GM19467 (cell line): ENCODE results near the gene STAC2.

Experiments used
- ATAC-seq: cut with Tn5 transposase; IDR thresholded peaks from one replicate; pipeline ENCODE4 v1.9.1; 2021; ENCODE audit warnings: mild to moderate bottlenecking, moderate library complexity; ENCODE audit not compliant: unreplicated experiment

The STAC2 gene

GRCh38 chr17:39212195-39212810, 13.4 kb downstream of the STAC2 start:
- no peak for ATAC-seq

- no peak for ATAC-seq
Measured at GRCh38 chr17:39210093-39210434, 15.7 kb downstream of the STAC2 start.

DNA sequence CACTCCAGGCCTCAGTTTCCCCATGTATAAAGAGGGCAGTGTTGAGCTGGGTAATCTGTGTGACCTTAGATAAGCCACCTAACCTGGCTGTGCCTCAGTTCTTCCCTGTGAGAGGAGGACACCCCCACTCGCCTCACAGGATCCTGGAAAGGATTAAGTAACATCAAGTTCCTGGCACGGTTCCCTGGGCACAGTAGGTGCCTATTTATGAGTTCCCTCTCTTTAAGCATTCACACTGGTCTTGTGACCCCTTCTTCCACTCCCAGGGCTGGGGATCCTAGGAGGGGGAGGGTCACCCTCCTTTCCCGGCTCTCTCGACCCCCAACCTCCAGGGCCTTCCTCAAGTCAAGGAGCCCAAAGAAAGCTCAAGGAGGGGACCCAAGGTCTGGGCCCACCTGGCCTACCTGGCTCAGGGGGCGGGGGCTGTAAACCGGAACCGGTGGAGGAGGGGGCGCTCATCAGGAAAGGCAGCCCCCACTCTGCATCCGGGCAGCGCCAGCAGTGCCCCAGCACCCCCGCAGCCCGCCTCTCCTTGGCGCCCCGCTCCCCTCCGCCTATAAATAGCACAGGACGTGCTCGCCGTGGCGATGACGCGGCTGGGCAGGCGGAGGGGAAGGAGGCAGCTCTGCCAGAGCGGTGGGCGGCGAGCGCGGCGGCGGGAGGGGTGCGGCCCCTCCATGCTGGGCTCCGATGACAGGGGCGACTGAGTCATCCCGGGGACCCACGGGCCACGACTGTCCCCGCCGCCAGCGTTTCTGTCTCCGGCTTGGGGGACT, 16.2 kb downstream of the STAC2 start:
- ATAC-seq = no peak

DNA sequence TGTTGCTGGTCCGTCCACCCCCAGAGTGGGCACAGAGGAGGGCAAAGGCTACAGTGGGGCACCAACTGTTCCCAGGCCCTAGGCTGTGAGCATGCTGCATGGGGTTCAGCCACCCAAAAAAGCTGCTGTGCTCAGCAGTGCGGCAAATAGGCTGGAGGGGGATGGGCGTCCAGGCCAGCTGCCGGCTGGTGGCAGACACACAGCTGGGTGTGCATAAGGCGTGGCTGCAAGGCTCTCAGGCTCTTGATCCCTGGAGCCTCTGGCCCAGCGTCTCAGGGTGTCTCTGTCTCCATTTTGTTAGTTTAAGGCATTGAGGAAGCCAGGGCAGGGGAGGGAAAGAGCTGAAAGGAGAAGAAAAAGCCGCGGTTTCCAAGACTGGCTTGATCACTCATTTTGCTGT, 16.9 kb downstream of the STAC2 start:
- no peak for ATAC-seq

- ATAC-seq = no peak
Measured at GRCh38 chr17:39208136-39208535, 17.6 kb downstream of the STAC2 start.

GRCh38 chr17:39205112-39205526, 20.6 kb downstream of the STAC2 start:
- no peak for ATAC-seq

DNA sequence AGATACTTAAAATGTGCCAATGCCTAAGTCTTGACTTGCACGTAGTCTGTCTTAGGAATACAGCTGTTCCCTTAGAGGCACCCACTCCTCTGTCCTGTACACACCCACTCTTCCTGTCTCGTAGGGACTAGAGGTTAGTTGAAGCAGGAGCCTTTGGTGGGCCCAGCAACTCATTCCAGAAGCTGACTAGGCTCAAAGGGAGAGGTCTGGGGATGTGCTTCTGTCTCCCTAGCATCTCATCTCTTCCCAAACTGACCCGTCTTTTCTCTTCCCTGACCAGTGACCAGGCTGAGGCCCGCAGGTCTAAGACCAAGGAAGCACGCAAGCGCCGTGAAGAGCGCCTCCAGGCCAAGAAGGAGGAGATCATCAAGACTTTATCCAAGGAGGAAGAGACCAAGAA, 21.5 kb downstream of the STAC2 start:
- no peak for ATAC-seq

GRCh38 chr17:39200957-39201510, 24.7 kb downstream of the STAC2 start:
- no peak for ATAC-seq

GRCh38 chr17:39200070-39200879, 25.5 kb downstream of the STAC2 start, which contains the start of gene RPL19:
TSS of gene RPL19 (plus strand) at chr17:39200283. CDS start at chr17:39200345, 62 bp downstream.
- peak; percentile 53 for ATAC-seq

- peak; percentile 48 for ATAC-seq
Measured at GRCh38 chr17:39199820-39200069, 26.0 kb downstream of the STAC2 start.

- no peak for ATAC-seq
Measured at GRCh38 chr17:39198186-39198566, 27.6 kb downstream of the STAC2 start.

DNA sequence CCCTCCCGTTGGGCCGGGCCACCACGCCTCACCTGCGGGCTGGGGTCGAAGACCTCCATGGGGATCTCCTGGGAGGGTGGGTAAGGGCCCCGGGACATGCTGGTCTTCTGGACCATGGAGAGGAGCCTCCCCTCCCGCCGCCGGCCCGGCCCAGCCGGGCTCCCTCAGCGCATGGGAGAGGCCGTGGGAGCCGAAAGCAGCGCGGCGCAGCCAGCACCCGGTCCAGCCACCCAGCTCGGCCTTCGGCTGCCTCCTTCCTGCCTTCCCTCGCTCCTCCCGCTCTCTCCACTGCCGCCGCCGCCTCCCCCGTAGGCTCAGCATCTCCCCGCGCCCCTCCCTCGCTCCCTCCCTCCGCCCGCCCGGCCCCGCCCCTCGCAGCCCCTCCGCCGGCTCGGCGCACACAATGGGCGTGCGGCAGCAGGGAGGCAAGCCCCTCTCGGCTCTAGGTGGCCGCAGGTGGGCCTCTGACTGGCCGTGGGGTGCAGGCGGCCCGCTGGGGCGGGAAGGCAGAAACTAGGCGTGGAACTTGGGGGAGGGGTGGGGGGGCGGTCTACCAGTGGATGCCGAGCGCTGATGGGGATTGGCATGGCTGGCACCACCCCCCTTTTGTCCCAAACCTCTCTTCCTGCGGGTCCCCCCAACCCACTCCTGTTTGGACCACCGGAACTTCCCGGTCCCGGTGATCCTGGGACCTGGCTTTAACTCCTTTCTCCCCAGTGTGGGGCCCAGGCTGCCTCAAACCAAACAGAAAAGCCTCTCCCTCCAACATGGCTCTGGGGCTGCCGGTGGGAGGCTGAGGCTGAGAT, 28.2 kb downstream of the STAC2 start, which contains the start of gene CACNB1:
Gene CACNB1 (minus strand): TSS at position 290 of the 806 bp plus-strand sequence. CDS start 174 bp downstream, at position 116.
- ATAC-seq = no peak

DNA sequence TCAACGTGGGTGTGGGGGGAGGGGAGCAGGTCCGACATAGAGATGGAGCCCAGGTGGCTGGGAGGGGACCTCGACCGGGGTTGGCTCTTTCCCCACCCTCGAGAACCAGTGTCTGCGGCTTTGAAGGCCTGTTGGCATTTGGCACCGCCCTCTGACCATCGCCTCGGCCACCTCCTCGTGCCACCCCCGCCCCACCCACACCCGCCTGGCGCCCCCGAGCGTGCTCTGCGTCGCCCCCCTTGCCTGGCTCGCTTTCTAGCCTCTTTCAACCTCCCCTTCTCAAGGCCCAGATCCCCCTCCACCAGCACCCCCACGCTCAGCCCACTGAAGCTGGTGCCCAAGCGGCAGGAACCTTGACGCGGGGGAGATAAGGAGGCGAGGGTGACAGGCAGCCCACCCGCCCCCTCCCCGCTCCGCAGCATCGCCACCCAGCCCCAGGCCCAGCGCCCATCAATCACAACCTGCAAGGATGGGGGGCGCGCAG, 28.9 kb downstream of the STAC2 start:
- ATAC-seq = no peak

GRCh38 chr17:39196241-39196807, 29.4 kb downstream of the STAC2 start:
- ATAC-seq = no peak

GRCh38 chr17:39195568-39196160, 30.1 kb downstream of the STAC2 start:
- ATAC-seq = no peak

DNA sequence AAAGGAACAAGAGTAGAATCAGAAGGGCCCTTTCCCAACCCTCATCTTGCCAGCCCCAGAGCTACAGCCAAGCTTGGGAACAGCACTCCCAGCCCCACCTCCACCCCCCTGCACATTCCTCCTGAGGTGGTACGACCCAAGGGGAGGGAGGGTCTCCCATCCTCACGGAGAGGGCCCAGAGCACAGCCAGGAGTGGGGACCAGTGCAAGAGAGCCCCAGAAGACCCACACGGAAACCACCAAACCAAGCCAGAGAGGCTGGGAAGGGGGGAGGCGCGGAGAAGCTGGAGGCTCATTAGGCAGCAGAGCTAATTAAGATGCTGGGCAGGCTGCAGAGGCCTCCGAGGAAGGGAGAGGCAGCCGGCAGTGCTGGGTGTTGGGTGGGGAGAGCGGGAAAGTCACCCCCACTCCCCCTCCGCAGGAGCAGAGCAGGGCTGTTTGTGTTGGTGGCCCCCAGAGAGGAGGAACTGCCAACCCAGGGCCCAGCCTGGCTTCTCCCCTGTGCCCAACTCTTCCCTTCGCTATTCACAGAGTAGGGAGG, 30.7 kb downstream of the STAC2 start:
- ATAC-seq = no peak

DNA sequence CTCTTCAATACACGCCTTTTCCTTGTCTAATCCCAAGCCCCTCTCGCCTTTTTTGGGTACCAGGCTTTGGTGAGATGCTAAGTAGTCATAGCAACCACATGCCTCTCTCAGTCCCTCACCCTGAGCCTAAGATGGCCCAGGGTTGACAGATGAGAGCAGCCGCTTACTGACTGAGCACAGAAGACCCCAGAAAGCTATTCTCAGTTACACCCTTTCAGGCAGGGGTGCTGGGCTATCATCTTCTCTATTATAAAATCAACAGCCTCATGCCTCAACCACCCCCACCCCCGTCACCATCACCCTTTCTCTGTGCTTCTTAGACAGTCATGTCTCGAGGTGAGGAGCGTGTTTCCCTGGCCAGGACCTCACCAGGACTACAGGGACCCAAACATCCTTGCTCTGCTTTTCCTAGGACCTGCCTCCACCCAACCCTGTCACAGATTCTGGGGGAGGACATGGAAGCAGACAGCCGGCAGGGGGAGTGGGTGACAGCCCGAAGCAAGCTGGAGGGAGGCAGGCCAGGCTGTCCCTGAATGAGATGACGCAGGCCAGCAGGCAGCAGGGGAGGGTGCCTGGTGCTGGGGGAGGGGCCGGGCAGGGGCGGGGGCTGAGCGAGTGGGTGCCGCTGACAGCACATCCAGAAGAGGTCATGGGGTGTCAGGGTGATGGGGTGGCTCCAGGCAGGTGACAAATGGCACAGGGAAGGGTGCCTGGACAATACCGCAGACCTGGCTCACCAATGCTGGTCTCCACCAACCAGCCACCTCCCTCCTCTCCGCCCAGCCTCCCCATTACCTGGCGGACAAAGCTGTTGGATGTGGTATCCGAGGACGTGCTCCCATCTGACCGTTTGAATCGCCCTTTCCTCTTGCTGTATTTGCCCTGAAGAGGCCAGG, 31.4 kb downstream of the STAC2 start:
- ATAC-seq = no peak

GRCh38 chr17:39193346-39193745, 32.4 kb downstream of the STAC2 start:
- ATAC-seq = no peak

DNA sequence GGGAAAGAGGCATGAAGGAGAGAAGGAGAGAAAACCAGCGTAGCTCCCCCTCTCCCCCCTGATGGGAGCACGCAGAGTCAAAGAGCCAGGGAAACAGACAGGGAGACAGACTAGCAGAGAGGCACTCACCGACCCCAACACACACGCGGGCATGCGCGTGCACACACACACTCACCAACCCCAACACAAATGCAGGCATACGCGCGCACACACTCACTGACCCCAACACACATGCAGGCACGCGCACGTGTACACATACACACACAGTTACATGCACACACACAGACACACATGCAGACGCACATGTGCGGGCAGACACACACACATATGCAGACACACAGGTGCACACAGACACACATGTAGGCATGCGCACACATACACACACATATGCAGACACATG, 32.8 kb downstream of the STAC2 start:
- ATAC-seq = no peak
